Large intestine (tissue), 12 donors: Measurements from ENCODE around the gene FIG4. TPM values are rescaled to one million over a fixed set of nuclear protein-coding genes. Genes with fewer than 3 reads are reported as not detected.

Source experiments
- DNase-seq, 2 donors: peaks; one replicate each; pipeline versions ENCODE4 v3.0.0 to v3.0.0-alpha.2; 2013
- H3K27ac ChIP-seq: one replicate; pipeline ENCODE4 v1.5.1; 2013; ENCODE audit warnings: low read length
- H3K27me3 ChIP-seq: 2 replicates; pipeline ENCODE4 v1.6.1; 2013; ENCODE audit warnings: low read length; ENCODE audit not compliant: control insufficient read depth, insufficient read depth
- H3K36me3 ChIP-seq: 2 replicates; pipeline ENCODE4 v1.6.1; 2013; ENCODE audit warnings: low read length; ENCODE audit not compliant: control insufficient read depth, insufficient read depth
- H3K4me1 ChIP-seq: one replicate; pipeline ENCODE4 v1.6.1; 2013; ENCODE audit warnings: low read length; ENCODE audit not compliant: control insufficient read depth, insufficient read depth
- H3K4me3 ChIP-seq: one replicate; pipeline ENCODE4 v1.5.1; 2013; ENCODE audit warnings: low read length
- H3K9me3 ChIP-seq: one replicate; pipeline ENCODE4 v1.6.1; 2013; ENCODE audit warnings: mild to moderate bottlenecking, low read depth, low read length, moderate library complexity; ENCODE audit not compliant: control insufficient read depth
- WGBS: methylation state at CpG from one replicate; pipeline ENCODE4 v1.1.5; 2013; ENCODE audit warnings: low lambda C conversion rate; ENCODE audit not compliant: insufficient coverage; 5-methylcytosine and 5-hydroxymethylcytosine counted together
- long read RNA-seq, 11 donors: transcript quantifications; one replicate each; lab custom pipeline, GENCODE V29; 2026
- polyA plus RNA-seq: library from polyadenylated mRNA; unstranded; fragments of 120-200 nt; gene quantifications from one replicate; pipeline ENCODE4 v1.2.1, GENCODE V29; 2013

Gene FIG4
- polyA plus RNA-seq = 15.1 TPM
- long read RNA-seq, donor 1, partial matches to known transcripts = 0 of 1 reads
- long read RNA-seq, donor 1, other reads (novel, unspliced or antisense) = 0 of 1 reads
- long read RNA-seq, donor 2, partial matches to known transcripts = 14 of 16 reads
- long read RNA-seq, donor 2, other reads (novel, unspliced or antisense) = 0 of 16 reads
- long read RNA-seq, donor 3, partial matches to known transcripts = 11 of 14 reads
- long read RNA-seq, donor 3, other reads (novel, unspliced or antisense) = 0 of 14 reads
- long read RNA-seq, donor 4 = 0 reads
- long read RNA-seq, donor 5, partial matches to known transcripts = 5 of 5 reads
- long read RNA-seq, donor 5, other reads (novel, unspliced or antisense) = 0 of 5 reads
- long read RNA-seq, donor 6, partial matches to known transcripts = 8 of 11 reads
- long read RNA-seq, donor 6, other reads (novel, unspliced or antisense) = 0 of 11 reads
- long read RNA-seq, donor 7, partial matches to known transcripts = 6 of 7 reads
- long read RNA-seq, donor 7, other reads (novel, unspliced or antisense) = 0 of 7 reads
- long read RNA-seq, donor 8, partial matches to known transcripts = 11 of 13 reads
- long read RNA-seq, donor 8, other reads (novel, unspliced or antisense) = 0 of 13 reads
- long read RNA-seq, donor 9, partial matches to known transcripts = 7 of 8 reads
- long read RNA-seq, donor 9, other reads (novel, unspliced or antisense) = 0 of 8 reads
- long read RNA-seq, donor 10, partial matches to known transcripts = 8 of 11 reads
- long read RNA-seq, donor 10, other reads (novel, unspliced or antisense) = 0 of 11 reads
- long read RNA-seq, donor 11, partial matches to known transcripts = 0 of 3 reads
- long read RNA-seq, donor 11, other reads (novel, unspliced or antisense) = 0 of 3 reads

- no peaks in the 10 kb centered on the region for H3K27me3 ChIP-seq
- H3K36me3 ChIP-seq = no peaks in the 10 kb centered on the region
- no CpG with 5 or more reads among the region's 47 CpGs for WGBS
- peak within 1 kb of the TSS; percentile 92 for H3K4me3 ChIP-seq
- H3K9me3 ChIP-seq = no peaks in the 10 kb centered on the region
- H3K27ac ChIP-seq = peak within 1 kb of the TSS; percentile 97
- peak; percentile 93 to 96 for DNase-seq
- peaks cover 2% of the 10 kb centered on the region for H3K4me1 ChIP-seq
Measured at GRCh38 chr6:109690737-109691621, at the start of gene FIG4, which contains the start of gene AK9. TSS of gene FIG4 (plus strand) at chr6:109691296. CDS start at chr6:109691436, 140 bp downstream. TSS of gene AK9 (minus strand) at chr6:109691202. CDS start at chr6:109675745, 15,457 bp downstream.

GRCh38 chr6:109644131-109644530, 47.0 kb upstream of the FIG4 start:
- no peak overlapping the region for H3K4me3 ChIP-seq
- peaks cover 6% of the 10 kb centered on the region for H3K9me3 ChIP-seq
- 95% methylated on average over 2 of the region's 2 CpGs for WGBS
- H3K4me1 ChIP-seq = no peaks in the 10 kb centered on the region
- H3K27me3 ChIP-seq = no peaks in the 10 kb centered on the region
- no peak for DNase-seq
- H3K36me3 ChIP-seq = no peaks in the 10 kb centered on the region
- H3K27ac ChIP-seq = no peak overlapping the region

GRCh38 chr6:109653264-109653663, 37.8 kb upstream of the FIG4 start:
- no peaks in the 10 kb centered on the region for H3K27me3 ChIP-seq
- no peaks in the 10 kb centered on the region for H3K36me3 ChIP-seq
- H3K4me1 ChIP-seq = no peaks in the 10 kb centered on the region
- WGBS = 77% methylated on average over 4 of the region's 5 CpGs
- no peaks in the 10 kb centered on the region for H3K9me3 ChIP-seq
- no peak overlapping the region for H3K4me3 ChIP-seq
- no peak for DNase-seq
- no peak overlapping the region for H3K27ac ChIP-seq

GRCh38 chr6:109655761-109656262, 35.3 kb upstream of the FIG4 start:
- H3K4me1 ChIP-seq = no peaks in the 10 kb centered on the region
- 100% methylated on average over 2 of the region's 6 CpGs for WGBS
- no peaks in the 10 kb centered on the region for H3K36me3 ChIP-seq
- no peak for DNase-seq
- no peak overlapping the region for H3K27ac ChIP-seq
- no peaks in the 10 kb centered on the region for H3K27me3 ChIP-seq
- no peak overlapping the region for H3K4me3 ChIP-seq
- no peaks in the 10 kb centered on the region for H3K9me3 ChIP-seq

GRCh38 chr6:109660526-109661320, 30.4 kb upstream of the FIG4 start:
- Histone ChIP-seq H3K36me3 (no peaks in the 10 kb centered on the region), H3K27me3 (no peaks in the 10 kb centered on the region), H3K27ac (no peak overlapping the region), H3K4me3 (no peak overlapping the region), H3K9me3 (no peaks in the 10 kb centered on the region), H3K4me1 (no peaks in the 10 kb centered on the region)
- no CpG with 5 or more reads among the region's 1 CpG for WGBS
- DNase-seq = no peak

GRCh38 chr6:109662192-109662591, 28.9 kb upstream of the FIG4 start:
- H3K27ac ChIP-seq = no peak overlapping the region
- H3K4me3 ChIP-seq = no peak overlapping the region
- H3K27me3 ChIP-seq = no peaks in the 10 kb centered on the region
- H3K4me1 ChIP-seq = no peaks in the 10 kb centered on the region
- no peak for DNase-seq
- H3K36me3 ChIP-seq = no peaks in the 10 kb centered on the region
- no peaks in the 10 kb centered on the region for H3K9me3 ChIP-seq
- WGBS = 71% methylated on average over 1 of the region's 2 CpGs

- Histone ChIP-seq H3K9me3 (no peaks in the 10 kb centered on the region), H3K4me1 (no peaks in the 10 kb centered on the region), H3K27ac (no peak overlapping the region), H3K4me3 (no peak overlapping the region), H3K36me3 (no peaks in the 10 kb centered on the region), H3K27me3 (no peaks in the 10 kb centered on the region)
- no peak for DNase-seq
- no CpG with 5 or more reads among the region's 4 CpGs for WGBS
Measured at GRCh38 chr6:109669811-109670210, 21.3 kb upstream of the FIG4 start.

GRCh38 chr6:109671733-109672132, 19.4 kb upstream of the FIG4 start:
- H3K4me1 ChIP-seq = no peaks in the 10 kb centered on the region
- no peaks in the 10 kb centered on the region for H3K27me3 ChIP-seq
- no peaks in the 10 kb centered on the region for H3K9me3 ChIP-seq
- no peak overlapping the region for H3K4me3 ChIP-seq
- 80% methylated on average over 1 of the region's 2 CpGs for WGBS
- no peak for DNase-seq
- no peak overlapping the region for H3K27ac ChIP-seq
- no peaks in the 10 kb centered on the region for H3K36me3 ChIP-seq

GRCh38 chr6:109672175-109672574, 18.9 kb upstream of the FIG4 start:
- H3K27ac ChIP-seq = no peak overlapping the region
- no peaks in the 10 kb centered on the region for H3K36me3 ChIP-seq
- no CpG with 5 or more reads among the region's 1 CpG for WGBS
- H3K27me3 ChIP-seq = no peaks in the 10 kb centered on the region
- DNase-seq = no peak
- no peaks in the 10 kb centered on the region for H3K4me1 ChIP-seq
- H3K9me3 ChIP-seq = no peaks in the 10 kb centered on the region
- H3K4me3 ChIP-seq = no peak overlapping the region
